Heart left ventricle (tissue), 16 donors: Measurements from ENCODE around the gene LPAR5. TPM values are rescaled to one million over a fixed set of nuclear protein-coding genes. Genes with fewer than 3 reads are reported as not detected.

ENCODE experiments used
- ATAC-seq, 4 donors: fragments of 200-7000 bp; cut with Tn5 transposase; one replicate each; pipeline ENCODE4 v1.9.1; 2020 to 2022; ENCODE audit warnings: moderate library complexity in 4 of 4, mild to moderate bottlenecking in 3 of 4, moderate number of reproducible peaks in 1 of 4
- DNase-seq, 5 donors: peaks; one replicate each; pipeline ENCODE4 v3.0.0-alpha.2; 2020
- H3K27ac ChIP-seq, 12 donors: fragments of 200-600 bp; sonication (generic) in 4 of 12; one replicate each; pipeline versions ENCODE4 v1.5.0 to v1.8.0; 2016 to 2022; ENCODE audit warnings: mild to moderate bottlenecking in 2 of 12
- H3K27me3 ChIP-seq, 9 donors: fragments of 200-600 bp; sonication (generic) in 2 of 9; one replicate each; pipeline versions ENCODE4 v1.5.1 to v1.8.0; 2016 to 2022; ENCODE audit warnings: mild to moderate bottlenecking in 3 of 9
- H3K36me3 ChIP-seq, 9 donors: fragments of 200-600 bp; sonication (generic) in 2 of 9; one replicate each; pipeline versions ENCODE4 v1.5.0 to v1.8.0; 2018 to 2022; ENCODE audit warnings: mild to moderate bottlenecking in 2 of 9
- H3K4me1 ChIP-seq, 12 donors: fragments of 200-600 bp; sonication (generic) in 4 of 12; one replicate each; pipeline versions ENCODE4 v1.5.0 to v1.8.0; 2016 to 2022; ENCODE audit warnings: mild to moderate bottlenecking in 3 of 12
- H3K4me3 ChIP-seq, 12 donors: fragments of 200-600 bp; sonication (generic) in 4 of 12; one replicate each; pipeline versions ENCODE4 v1.5.0 to v1.8.0; 2017 to 2022; ENCODE audit warnings: mild to moderate bottlenecking in 9 of 12, moderate library complexity in 4 of 12
- H3K9me3 ChIP-seq, 12 donors: fragments of 200-600 bp; sonication (generic) in 4 of 12; one replicate each; pipeline versions ENCODE4 v1.5.0 to v1.8.0; 2016 to 2022; ENCODE audit warnings: mild to moderate bottlenecking in 1 of 12
- CTCF ChIP-seq, 12 donors: fragments of 200-600 bp; sonication (generic) in 4 of 12; IDR thresholded peaks; one replicate each; pipeline versions ENCODE4 v1.5.0 to v1.8.0; 2018 to 2022; ENCODE audit warnings: antibody characterized with exemption in 12 of 12, mild to moderate bottlenecking in 5 of 12
- POLR2A ChIP-seq, 2 donors: fragments of 450-650 bp; IDR thresholded peaks; one replicate each; pipeline ENCODE4 v1.6.1; 2017; ENCODE audit warnings: antibody characterized with exemption in 2 of 2, mild to moderate bottlenecking in 2 of 2, moderate library complexity in 2 of 2
- WGBS, 4 donors: extraction: QIAGEN DNeasy Blood & Tissue Kit in 2 of 4; methylation state at CpG; one replicate each; pipeline versions ENCODE4 v1.1.5 to v1.1.7; 2013 to 2018; 5-methylcytosine and 5-hydroxymethylcytosine counted together
- intact Hi-C, 10 donors: fragments of 100-400 bp; cut with DNase I; formaldehyde crosslinking; loops; one replicate each; pipeline versions ENCODE4 v1.11.1 to v1.14.2; 2022
- polyA plus RNA-seq, 2 donors: library from polyadenylated mRNA; stranded (reverse); fragments of 200-250 nt; gene quantifications; one replicate each; pipeline ENCODE4 v1.2.3, GENCODE V29; 2013
- total RNA-seq, 9 donors: library from RNA; depleted of rRNA in 2 of 9; stranded (reverse); fragments of >200 nt in 2 of 9; fragmentation: NEBNext Ultra II Directional in 3 of 9; extraction: Animal tissue kit (Norgen Biotek cat#: 25700) in 3 of 9; gene quantifications; one replicate each; pipeline versions ENCODE4 v1.1.0 to v1.2.4, GENCODE V29; 2016 to 2023
- donor health status: ischemic (EF 13 %, LVEDD 7.1; RV severe dilation, severe dysfunction).
- donor health status: healthy with polysubstance abuse.
- donor health status: DM: no; HTN: yes; CAD: no.
- donor health status: DM: no; HTN: no; CAD: no.
- donor health status: ischemic (EF 25% LVEDD 6.9; RV normal size, moderate dysfunction).
- donor health status: ischemic (EF 25% LVEDD 5.7; RV mildly dilated, moderate dysfunction).
- donor health status: healthy.
- donor health status: DM: yes; HTN: yes; CAD: no.
- donor health status: ischemic (EF 35%, LVEDD 5.7; RV mildly dilated, moderate dysfunction).
- donor health status: nonischemic (EF 11% LVEDD 7.7; RV severe dilation, severe dysfunction).
- donor health status: DM: yes; HTN: yes; CAD: no.
- donor health status: PGD.
- donor health status: ischemic (EF 29% LVEDD 5.4; RV normal size, mild dysfunction).
- donor health status: nonischemic (EF 23%, LVEDD 6.1; RV moderate dilation, normal function).

Gene LPAR5
- total and polyA plus RNA-seq, 11 donors, result 3.5 to 11.7 (median 4.7) TPM

DNA sequence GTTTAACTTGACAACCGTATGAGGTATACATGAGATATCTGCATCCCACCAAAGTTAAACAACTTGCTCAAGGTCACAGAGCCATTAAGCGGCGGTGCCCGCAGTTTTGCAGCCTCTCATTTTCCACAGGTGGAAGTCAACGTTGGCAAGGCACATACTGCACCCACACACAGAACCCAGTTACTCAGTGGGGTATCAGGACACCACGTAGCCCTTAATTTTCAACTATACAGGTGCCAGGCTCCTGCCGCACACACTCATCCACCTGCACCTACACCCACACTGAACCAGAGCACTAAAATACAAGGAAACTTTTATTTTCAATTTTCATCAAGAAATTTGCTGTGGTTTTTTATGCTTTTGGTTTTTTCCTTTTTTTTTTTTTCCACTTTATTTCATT, 66.0 kb downstream of the LPAR5 start:
- H3K36me3 ChIP-seq, result peaks cover 3 to 77% (median 73%) of the 10 kb centered on the region in 9 donors
- H3K9me3 ChIP-seq, result no peaks in the 10 kb centered on the region
- DNase-seq (no peak), ATAC-seq (no peak)
- intact Hi-C loops, result loop anchor here in 5 of 10 donors (2.0 to 10.0 kb wide), 4 partner anchors 33 to 75 kb away; partner anchors contain the start of genes CHD4 (in 2 of the 5) and ACRBP (in 1 of the 5)
- no peaks in the 10 kb centered on the region for H3K27me3 ChIP-seq
- H3K4me1 ChIP-seq, result peaks cover 0 to 25% (median 14%) of the 10 kb centered on the region in 12 donors
- TF ChIP-seq POLR2A (IDR thresholded peaks at IDR 0.05) (no peak), CTCF (IDR thresholded peaks at IDR 0.05) (no peak)
- 67 to 82% (median 74%) methylated on average over 7 of the region's 7 CpGs for WGBS, 4 donors
- H3K27ac ChIP-seq, result no peak overlapping the region
- H3K4me3 ChIP-seq, result no peak overlapping the region

- DNase-seq, result no peak
- H3K36me3 ChIP-seq, result peaks cover 3 to 77% (median 73%) of the 10 kb centered on the region in 9 donors
- peak overlapping the region in 1 of 12 donors; percentile 75 for H3K4me3 ChIP-seq
- H3K27ac ChIP-seq, result peak overlapping the region in 1 of 12 donors; percentile 26
- intact Hi-C loops, result loop anchor here in 5 of 10 donors (2.0 to 10.0 kb wide), 4 partner anchors 33 to 75 kb away; partner anchors contain the start of genes CHD4 (in 2 of the 5) and ACRBP (in 1 of the 5)
- no peak for ATAC-seq
- TF ChIP-seq CTCF (IDR thresholded peaks at IDR 0.05) (no peak), POLR2A (IDR thresholded peaks at IDR 0.05) (no peak)
- no peaks in the 10 kb centered on the region for H3K27me3 ChIP-seq
- 83 to 87% (median 87%) methylated on average over 9 to 12 of the region's 12 CpGs for WGBS, 4 donors
- no peaks in the 10 kb centered on the region for H3K9me3 ChIP-seq
- H3K4me1 ChIP-seq, result peaks cover 0 to 25% (median 14%) of the 10 kb centered on the region in 12 donors
Measured at GRCh38 chr12:6569312-6569711, 66.4 kb downstream of the LPAR5 start.

Other genes with a start within 250 kb of the LPAR5 start
- gene CD27, start 191.0 kb downstream of the LPAR5 start, total RNA-seq, result 1 to 10 TPM in 1 of 9 donors, under 1 TPM in 3, not detected in 5; 0.27 to 5.3 (median 0.42) TPM
- under 1 TPM in 1 of 2 donors, not detected in 1; 0.19 TPM for gene CD27, start 191.0 kb downstream of the LPAR5 start, polyA plus RNA-seq
- 10 to 100 TPM in 8 of 9 donors, 1 to 10 TPM in 1; 6.9 to 55.6 (median 14.1) TPM for gene TAPBPL, start 183.9 kb downstream of the LPAR5 start, total RNA-seq
- gene TAPBPL, start 183.9 kb downstream of the LPAR5 start, polyA plus RNA-seq, result 10 to 100 TPM in 1 of 2 donors, 1 to 10 TPM in 1; 5.4 to 10.2 TPM
- 1 to 10 TPM; 2.1 to 8.3 (median 3.4) TPM for gene VAMP1, start 165.3 kb downstream of the LPAR5 start, total RNA-seq
- gene VAMP1, start 165.3 kb downstream of the LPAR5 start, polyA plus RNA-seq, result 1 to 10 TPM; 2.7 to 6.2 TPM
- gene MRPL51, start 142.7 kb downstream of the LPAR5 start, total RNA-seq, result 100 to 1,000 TPM in 8 of 9 donors, 10 to 100 TPM in 1; 95.6 to 300 (median 228) TPM
- 100 to 1,000 TPM; 164 to 210 TPM for gene MRPL51, start 142.7 kb downstream of the LPAR5 start, polyA plus RNA-seq
- gene NCAPD2, start 141.9 kb downstream of the LPAR5 start, total RNA-seq, result 10 to 100 TPM in 8 of 9 donors, 1 to 10 TPM in 1; 8.4 to 22.4 (median 11.3) TPM
- 1 to 10 TPM; 3.3 to 8.1 TPM for gene NCAPD2, start 141.9 kb downstream of the LPAR5 start, polyA plus RNA-seq
- 1,000 to 10,000 TPM; 3,379 to 7,430 (median 4,887) TPM for gene GAPDH, start 101.4 kb downstream of the LPAR5 start, total RNA-seq
- 1,000 to 10,000 TPM; 4,589 to 6,374 TPM for gene GAPDH, start 101.4 kb downstream of the LPAR5 start, polyA plus RNA-seq
- gene IFFO1, start 79.9 kb downstream of the LPAR5 start, total RNA-seq, result 10 to 100 TPM; 13.2 to 27.5 (median 15.0) TPM
- gene IFFO1, start 79.9 kb downstream of the LPAR5 start, polyA plus RNA-seq, result 10 to 100 TPM; 10.3 to 15.4 TPM
- gene NOP2, start 67.7 kb downstream of the LPAR5 start, total RNA-seq, result 10 to 100 TPM; 12.9 to 23.8 (median 16.5) TPM
- gene NOP2, start 67.7 kb downstream of the LPAR5 start, polyA plus RNA-seq, result 10 to 100 TPM; 15.4 to 30.1 TPM
- gene CHD4, start 28.6 kb downstream of the LPAR5 start, total RNA-seq, result 100 to 1,000 TPM; 131 to 237 (median 160) TPM
- gene CHD4, start 28.6 kb downstream of the LPAR5 start, polyA plus RNA-seq, result 100 to 1,000 TPM; 144 to 189 TPM
- gene ACRBP, start 11.5 kb upstream of the LPAR5 start, total RNA-seq, result 1 to 10 TPM in 4 of 9 donors, under 1 TPM in 4, not detected in 1; 0.32 to 7.2 (median 0.99) TPM
- gene ACRBP, start 11.5 kb upstream of the LPAR5 start, polyA plus RNA-seq, result under 1 TPM; 0.34 to 0.60 TPM
- 10 to 100 TPM; 17.4 to 39.0 (median 24.7) TPM for gene ING4, start 27.2 kb upstream of the LPAR5 start, total RNA-seq
- gene ING4, start 27.2 kb upstream of the LPAR5 start, polyA plus RNA-seq, result 10 to 100 TPM; 14.6 to 23.6 TPM
- 10 to 100 TPM; 19.4 to 38.1 (median 25.2) TPM for gene ZNF384, start 53.4 kb upstream of the LPAR5 start, total RNA-seq
- gene ZNF384, start 53.4 kb upstream of the LPAR5 start, polyA plus RNA-seq, result 10 to 100 TPM; 15.0 to 29.7 TPM
- under 1 TPM in 3 of 9 donors, not detected in 6; 0.11 to 0.32 (median 0.22) TPM for gene PIANP, start 64.9 kb upstream of the LPAR5 start, total RNA-seq
- under 1 TPM; 0.15 to 0.28 TPM for gene PIANP, start 64.9 kb upstream of the LPAR5 start, polyA plus RNA-seq
- gene COPS7A, start 88.1 kb upstream of the LPAR5 start, total RNA-seq, result 10 to 100 TPM; 56.7 to 96.4 (median 82.6) TPM
- gene COPS7A, start 88.1 kb upstream of the LPAR5 start, polyA plus RNA-seq, result 100 to 1,000 TPM in 1 of 2 donors, 10 to 100 TPM in 1; 54.1 to 108 TPM
- 100 to 1,000 TPM; 126 to 207 (median 152) TPM for gene MLF2, start 117.2 kb upstream of the LPAR5 start, total RNA-seq
- gene MLF2, start 117.2 kb upstream of the LPAR5 start, polyA plus RNA-seq, result 100 to 1,000 TPM; 136 to 231 TPM
- gene PTMS, start 130.4 kb upstream of the LPAR5 start, total RNA-seq, result 100 to 1,000 TPM in 5 of 9 donors, 10 to 100 TPM in 4; 72.9 to 227 (median 100) TPM
- gene PTMS, start 130.4 kb upstream of the LPAR5 start, polyA plus RNA-seq, result 100 to 1,000 TPM; 274 to 331 TPM
- 1 to 10 TPM in 2 of 9 donors, under 1 TPM in 3, not detected in 4; 0.10 to 1.5 (median 0.43) TPM for gene LAG3, start 136.6 kb upstream of the LPAR5 start, total RNA-seq
- gene LAG3, start 136.6 kb upstream of the LPAR5 start, polyA plus RNA-seq, result under 1 TPM; 0.03 to 0.34 TPM
- gene CD4, start 153.6 kb upstream of the LPAR5 start, total RNA-seq, result 10 to 100 TPM in 2 of 9 donors, 1 to 10 TPM in 7; 3.0 to 71.9 (median 5.4) TPM
- 1 to 10 TPM; 1.1 to 3.2 TPM for gene CD4, start 153.6 kb upstream of the LPAR5 start, polyA plus RNA-seq
- gene GPR162, start 185.9 kb upstream of the LPAR5 start, total RNA-seq, result 1 to 10 TPM; 1.8 to 5.2 (median 2.9) TPM
- 1 to 10 TPM; 4.4 to 7.7 TPM for gene GPR162, start 185.9 kb upstream of the LPAR5 start, polyA plus RNA-seq
- gene P3H3, start 192.4 kb upstream of the LPAR5 start, total RNA-seq, result 10 to 100 TPM in 7 of 9 donors, 1 to 10 TPM in 2; 4.2 to 26.7 (median 16.6) TPM
- gene P3H3, start 192.4 kb upstream of the LPAR5 start, polyA plus RNA-seq, result 10 to 100 TPM; 11.5 to 29.9 TPM
- gene GNB3, start 205.0 kb upstream of the LPAR5 start, total RNA-seq, result 10 to 100 TPM in 2 of 9 donors, 1 to 10 TPM in 6, under 1 TPM in 1; 0.64 to 12.4 (median 6.2) TPM
- 1 to 10 TPM; 1.9 to 6.2 TPM for gene GNB3, start 205.0 kb upstream of the LPAR5 start, polyA plus RNA-seq
- 1 to 10 TPM in 1 of 9 donors, under 1 TPM in 7, not detected in 1; 0.44 to 8.3 (median 0.96) TPM for gene CDCA3, start 215.3 kb upstream of the LPAR5 start, total RNA-seq
- gene CDCA3, start 215.3 kb upstream of the LPAR5 start, polyA plus RNA-seq, result under 1 TPM; 0.42 to 0.65 TPM
- 10 to 100 TPM; 42.0 to 96.8 (median 61.6) TPM for gene USP5, start 216.2 kb upstream of the LPAR5 start, total RNA-seq
- gene USP5, start 216.2 kb upstream of the LPAR5 start, polyA plus RNA-seq, result 10 to 100 TPM; 23.4 to 52.8 TPM
- gene TPI1, start 231.6 kb upstream of the LPAR5 start, total RNA-seq, result 1,000 to 10,000 TPM in 1 of 9 donors, 100 to 1,000 TPM in 8; 600 to 1,024 (median 730) TPM
- gene TPI1, start 231.6 kb upstream of the LPAR5 start, polyA plus RNA-seq, result 1,000 to 10,000 TPM in 1 of 2 donors, 100 to 1,000 TPM in 1; 648 to 1,605 TPM
- 1 to 10 TPM; 2.3 to 6.6 (median 3.1) TPM for gene SPSB2, start 237.3 kb upstream of the LPAR5 start, total RNA-seq
- 1 to 10 TPM; 4.4 to 4.6 TPM for gene SPSB2, start 237.3 kb upstream of the LPAR5 start, polyA plus RNA-seq